NCI-H2196 (cell line): ENCODE data around the gene STXBP1.

ENCODE experiments used
- DNase-seq: peaks from one replicate; lab custom pipeline; 2025; ENCODE audit not compliant: unreplicated experiment; lab: John Stamatoyannopoulos, UW

The STXBP1 gene

DNA sequence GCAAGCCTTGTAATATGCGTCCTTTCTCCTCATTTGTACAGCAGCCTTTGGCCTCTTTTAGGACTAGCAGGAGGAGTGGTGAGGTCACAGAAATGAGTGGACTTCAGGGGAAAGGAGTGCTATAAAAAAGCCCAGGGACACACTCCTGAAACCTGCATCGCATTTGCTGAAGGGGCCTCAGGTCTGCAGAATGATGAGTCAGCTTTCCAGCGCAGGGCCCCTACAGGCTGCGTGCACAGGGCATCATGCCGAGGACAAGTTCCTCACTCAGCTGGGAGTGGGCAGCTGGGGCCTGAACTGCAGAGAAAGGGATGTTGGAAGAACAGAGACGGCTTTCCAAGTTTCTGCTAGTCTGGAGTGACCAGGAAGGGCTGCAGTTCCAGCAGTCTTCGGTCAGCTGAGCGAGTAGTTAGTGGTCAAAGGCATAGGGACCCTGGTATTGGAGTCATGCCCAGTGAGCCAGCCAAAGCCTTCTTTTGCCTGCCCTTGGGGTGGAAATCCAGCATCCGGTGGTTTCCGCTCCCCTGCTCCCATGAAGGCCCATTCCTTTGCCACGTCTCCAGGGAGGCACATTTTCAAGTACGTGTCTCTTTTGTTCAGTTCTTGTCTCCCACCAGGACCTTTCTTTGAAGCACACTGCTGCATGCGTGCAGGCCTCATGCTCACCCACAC is 77.4 kb downstream of the STXBP1 start:
- DNase-seq: no peak

- no peak for DNase-seq
These were observed 78.7 kb downstream of the STXBP1 start for GRCh38 chr9:127690735-127691134.

DNA sequence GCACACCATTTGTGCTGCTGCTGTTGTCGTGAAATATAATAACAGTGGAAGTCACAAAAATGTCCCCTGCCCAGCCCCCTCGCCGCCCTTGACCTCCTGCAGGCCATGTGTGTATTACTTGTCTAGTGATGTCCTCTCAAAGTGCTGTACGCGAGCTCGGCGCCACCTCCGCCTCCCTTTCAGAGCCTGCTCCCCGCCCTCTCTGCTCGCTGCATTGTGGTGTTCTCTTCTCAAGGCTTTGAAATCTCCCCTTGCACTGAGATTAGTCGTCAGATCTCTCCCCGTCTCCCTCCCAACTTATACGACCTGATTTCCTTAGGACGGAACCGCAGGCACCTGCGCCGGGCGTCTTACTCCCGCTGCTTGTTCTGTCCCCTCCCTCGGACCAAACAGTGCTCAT is 80.0 kb downstream of the STXBP1 start:
- DNase-seq: no peak

DNA sequence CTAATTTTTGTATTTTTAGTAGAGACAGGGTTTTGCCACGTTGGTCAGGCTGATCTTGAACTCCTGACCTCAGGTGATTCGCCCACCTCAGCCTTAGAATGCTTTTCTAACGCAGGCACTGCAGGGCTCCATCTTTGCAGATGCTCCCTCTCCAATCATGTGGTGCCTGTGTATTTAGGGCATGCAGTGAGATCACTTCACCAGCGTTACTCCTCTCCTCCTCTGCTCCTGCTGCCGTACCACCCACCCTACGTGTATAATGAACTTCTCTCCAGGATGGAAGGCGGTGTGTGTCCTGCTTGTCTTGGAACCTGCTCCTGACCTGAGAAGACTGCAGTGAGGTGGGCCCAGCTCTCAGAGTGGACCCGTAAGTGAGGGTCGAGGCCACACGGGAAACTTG is 81.1 kb downstream of the STXBP1 start:
- DNase-seq: no peak

DNA sequence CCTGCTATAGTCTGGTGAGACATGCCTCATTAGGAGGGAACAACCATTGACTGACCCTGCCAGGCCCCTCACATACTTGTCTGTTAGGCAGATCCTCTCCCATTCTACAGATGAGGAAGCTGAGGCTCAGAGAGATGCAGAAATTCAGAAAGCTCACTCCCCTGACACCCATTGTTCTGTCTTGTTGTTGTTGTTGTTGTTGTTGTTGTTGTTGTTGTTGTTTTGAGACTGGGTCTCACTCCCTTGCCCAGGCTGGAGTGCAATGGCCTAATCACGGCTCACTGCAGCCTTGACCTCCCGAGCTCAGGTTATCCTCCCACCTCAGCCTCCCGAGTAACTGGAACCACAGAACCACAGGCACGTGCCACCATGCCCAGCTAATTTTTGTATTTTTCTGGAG is 81.6 kb downstream of the STXBP1 start:
- DNase-seq: no peak

DNA sequence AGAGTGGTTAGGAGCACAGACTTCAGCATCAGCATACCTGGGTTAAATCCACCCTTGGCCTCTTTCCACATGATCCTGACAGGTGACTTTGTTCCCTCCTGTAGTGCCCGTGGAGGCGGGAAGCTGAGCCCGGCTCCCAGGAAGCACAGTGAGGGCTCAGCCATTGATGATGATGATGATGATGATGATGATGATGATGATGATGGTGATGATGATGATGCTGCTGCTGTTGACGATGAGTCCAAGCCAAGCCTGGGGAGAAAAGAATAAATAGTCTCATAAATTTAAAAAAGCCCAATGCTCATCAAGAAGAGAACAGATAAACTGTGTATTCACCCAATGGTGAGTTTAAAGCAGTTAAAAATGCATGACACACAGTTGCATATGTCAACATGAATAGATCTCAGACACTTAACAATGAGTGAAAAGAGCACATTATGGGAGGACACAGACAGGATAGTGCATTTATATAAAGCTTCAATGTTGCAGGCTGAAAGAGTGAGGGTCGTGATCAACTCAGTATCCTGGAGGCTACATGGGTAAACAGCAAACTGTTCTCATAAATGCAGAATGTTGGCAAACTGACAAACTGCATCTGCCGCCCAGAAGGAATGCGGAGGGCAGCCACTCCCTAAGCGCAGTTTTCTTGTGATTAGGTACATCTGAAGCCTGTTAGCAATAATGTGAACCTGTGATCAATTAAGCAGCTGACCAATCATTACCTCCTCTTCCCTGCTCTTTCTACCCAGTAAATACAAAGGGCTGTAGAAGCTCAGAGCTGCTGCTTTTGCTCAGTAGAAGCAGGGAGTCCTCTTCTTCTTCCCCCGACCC is 83.0 kb downstream of the STXBP1 start:
- no peak for DNase-seq

DNA sequence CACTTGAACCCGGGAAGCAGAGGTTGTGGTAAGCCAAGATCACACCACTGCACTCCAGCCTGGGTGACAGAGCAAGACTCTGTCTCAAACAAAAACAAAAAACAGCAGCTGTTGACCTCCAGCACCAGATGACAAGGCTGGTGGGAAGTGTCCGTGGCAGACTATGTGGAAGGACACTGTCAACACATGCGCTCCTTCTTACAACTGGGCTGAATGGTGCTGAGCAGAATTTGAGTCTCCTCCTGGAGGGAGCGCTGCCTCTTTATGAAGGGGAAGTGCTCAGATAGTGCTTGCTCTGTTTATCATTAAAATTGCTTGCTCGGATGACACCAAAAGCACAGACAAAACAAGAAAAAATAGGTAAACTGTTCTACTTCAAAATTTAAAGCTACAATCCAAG is 85.5 kb downstream of the STXBP1 start:
- no peak for DNase-seq

GRCh38 chr9:127698386-127698785 is 86.3 kb downstream of the STXBP1 start:
- no peak for DNase-seq

GRCh38 chr9:127698985-127699670 is 87.1 kb downstream of the STXBP1 start:
- DNase-seq: no peak

GRCh38 chr9:127700140-127700539 is 88.1 kb downstream of the STXBP1 start:
- no peak for DNase-seq

GRCh38 chr9:127700594-127701255 is 88.6 kb downstream of the STXBP1 start:
- peak; percentile 35 for DNase-seq

DNA sequence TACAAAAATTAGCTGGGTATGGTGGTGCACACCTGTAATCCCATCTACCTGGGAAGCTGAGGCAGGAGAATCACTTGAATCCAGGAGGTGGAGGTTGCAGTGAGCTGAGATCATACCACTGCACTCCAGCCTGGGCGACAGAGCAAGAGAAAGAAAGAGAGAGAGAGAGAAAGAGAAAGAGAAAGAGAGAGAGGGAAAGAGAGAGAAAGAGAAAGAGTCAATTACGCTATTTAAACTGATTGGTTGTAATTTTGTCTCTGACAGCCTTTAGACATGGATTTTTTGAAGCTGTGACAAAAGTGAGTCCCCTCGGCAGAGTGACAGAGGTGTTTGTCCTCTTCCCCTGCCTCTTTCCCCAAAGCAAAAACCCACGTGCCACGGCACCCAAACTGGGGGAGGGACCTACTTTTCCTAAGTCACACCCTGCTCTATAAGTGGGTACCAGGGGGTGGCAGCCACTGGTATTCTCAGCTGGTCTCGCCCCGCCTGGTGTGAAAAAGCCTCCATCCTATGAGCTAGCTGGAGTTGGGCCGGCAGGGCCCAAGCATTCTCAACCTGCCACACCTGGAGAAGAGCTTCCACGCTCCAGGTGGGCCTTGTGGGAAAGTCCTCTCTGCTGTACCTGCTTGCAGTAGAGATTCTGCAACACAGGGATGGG is 91.3 kb downstream of the STXBP1 start:
- DNase-seq: no peak

- DNase-seq: no peak
These were observed 93.7 kb downstream of the STXBP1 start for GRCh38 chr9:127705577-127706379.

DNA sequence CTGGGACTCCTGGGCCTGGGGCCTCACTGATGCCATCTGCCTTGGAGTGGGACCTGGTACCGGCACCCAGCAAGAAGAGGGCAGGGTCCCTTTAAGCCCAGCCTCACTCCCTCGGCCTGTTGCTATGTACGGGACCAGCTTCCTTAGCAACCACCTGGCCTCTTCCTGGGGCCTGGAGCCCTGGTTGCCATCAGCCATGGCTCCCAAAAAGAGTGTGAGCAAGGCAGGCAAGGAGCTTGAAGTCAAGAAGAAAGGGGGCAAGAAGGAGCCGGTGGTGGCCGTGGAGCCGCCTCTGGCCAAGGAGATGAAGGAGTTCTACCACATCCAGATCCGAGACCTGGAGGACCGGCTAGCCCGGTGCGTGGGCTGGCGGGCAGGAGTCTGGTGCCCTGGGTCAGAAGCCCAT is 94.8 kb downstream of the STXBP1 start, which contains the start of gene CFAP157:
Gene CFAP157, plus strand, starts transcription at position 153 of the 406 bp plus-strand sequence. Its CDS starts 44 bp downstream, at position 197.
- peak; percentile 48 for DNase-seq

- DNase-seq: no peak
These were observed 95.7 kb downstream of the STXBP1 start for GRCh38 chr9:127707766-127708165.

DNA sequence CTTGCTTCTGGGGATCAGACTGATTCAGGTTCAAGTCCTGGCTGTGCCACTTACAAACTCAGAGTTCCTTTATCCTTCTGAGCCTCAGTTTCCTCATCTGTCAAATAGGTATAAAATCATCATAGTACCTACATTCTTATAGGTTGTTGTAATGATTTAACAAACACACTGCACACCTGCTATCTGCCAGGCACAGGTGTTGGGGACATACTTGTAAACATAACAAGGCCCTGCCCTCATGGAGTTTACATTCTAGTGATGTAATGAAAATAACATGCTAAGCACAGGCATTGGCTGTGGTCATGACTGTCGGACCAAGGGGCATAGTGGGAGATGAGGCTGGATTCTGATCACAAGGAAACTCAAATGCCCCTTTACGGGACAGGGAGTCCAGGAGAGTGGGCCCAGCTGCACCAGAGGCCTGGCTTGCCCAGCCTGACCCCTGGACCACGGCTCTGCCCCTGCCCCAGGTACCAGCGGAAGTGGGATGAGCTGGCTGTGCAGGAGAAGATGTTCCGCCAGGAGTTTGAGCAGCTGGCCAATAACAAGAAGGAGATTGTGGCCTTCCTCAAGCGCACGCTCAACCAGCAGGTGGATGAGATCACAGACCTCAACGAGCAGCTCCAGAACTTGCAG is 97.0 kb downstream of the STXBP1 start:
- no peak for DNase-seq

- no peak for DNase-seq
These were observed 98.2 kb downstream of the STXBP1 start for GRCh38 chr9:127710204-127710783.

DNA sequence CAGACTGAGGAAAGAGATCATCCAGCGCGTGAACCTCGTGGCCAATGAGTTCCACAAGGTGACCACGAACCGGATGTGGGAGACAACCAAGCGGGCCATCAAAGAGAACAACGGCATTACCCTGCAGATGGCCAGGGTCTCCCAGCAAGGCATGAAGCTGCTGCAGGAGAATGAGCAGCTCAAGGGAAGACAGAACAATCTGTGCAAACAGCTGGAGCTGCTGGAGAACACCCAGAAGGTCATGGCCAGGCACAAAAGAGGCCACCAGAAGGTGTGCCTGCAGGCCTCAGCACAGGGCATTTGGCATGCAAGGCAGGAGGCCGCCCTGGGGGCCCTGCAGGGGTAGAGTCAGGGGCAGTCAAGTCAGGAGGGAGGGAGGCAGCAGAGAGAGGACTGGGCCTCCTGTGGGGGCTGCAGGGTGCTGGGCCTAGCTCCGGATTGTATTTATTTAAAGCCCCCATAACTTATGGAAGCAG is 99.2 kb downstream of the STXBP1 start:
- DNase-seq: no peak

DNA sequence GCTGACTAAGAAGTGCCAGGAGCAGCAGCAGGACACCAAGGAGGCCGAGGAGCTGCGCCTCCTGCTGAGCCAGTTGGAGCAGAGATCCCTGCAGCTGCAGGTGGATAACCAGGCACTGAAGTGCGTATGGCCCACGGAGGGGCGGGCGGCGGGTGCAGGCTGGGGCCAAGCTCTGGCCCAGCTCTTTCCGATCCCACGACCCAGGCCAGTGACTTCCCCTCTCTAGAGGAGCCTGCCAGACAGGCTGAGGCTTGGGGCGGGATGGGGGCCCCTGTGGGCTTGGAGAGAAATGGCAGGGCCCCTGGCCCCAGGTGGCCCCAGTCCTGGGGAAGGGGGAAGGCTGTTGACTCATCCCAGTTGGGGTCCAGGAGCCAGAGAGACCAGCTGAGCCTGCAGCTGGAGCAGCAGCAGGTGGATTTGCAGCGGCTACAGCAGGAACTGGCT is 99.8 kb downstream of the STXBP1 start:
- DNase-seq: peak; percentile 30
